ENCODE measurements around the gene SLC2A4.

SLC2A4 gene

GRCh38 chr17:7266784-7267183 is 14.7 kb upstream of the SLC2A4 start:
- DNase-seq (ENCODE audit: low read depth in 2 of 2): no peak

GRCh38 chr17:7279448-7279847 is 2.1 kb upstream of the SLC2A4 start:
- no peak for DNase-seq (ENCODE audit: low read depth in 2 of 2)

GRCh38 chr17:7280519-7281073 is 922 bp upstream of the SLC2A4 start:
- peak; percentile 65 to 68 for DNase-seq (ENCODE audit: low read depth in 2 of 2)

GRCh38 chr17:7281953-7282751 is 634 bp downstream of the SLC2A4 start:
- DNase-seq (ENCODE audit: low read depth in 2 of 2): no peak

GRCh38 chr17:7282752-7283321 is 1.3 kb downstream of the SLC2A4 start:
- no peak for DNase-seq (ENCODE audit: low read depth in 2 of 2)

GRCh38 chr17:7283471-7284216 is 2.1 kb downstream of the SLC2A4 start:
- no peak for DNase-seq (ENCODE audit: low read depth in 2 of 2)

GRCh38 chr17:7284911-7285310 is 3.4 kb downstream of the SLC2A4 start:
- DNase-seq (ENCODE audit: low read depth in 2 of 2): no peak

GRCh38 chr17:7285679-7286078 is 4.2 kb downstream of the SLC2A4 start:
- no peak for DNase-seq (ENCODE audit: low read depth in 2 of 2)

GRCh38 chr17:7289256-7290032 is 7.9 kb downstream of the SLC2A4 start:
- no peak for DNase-seq (ENCODE audit: low read depth in 2 of 2)

GRCh38 chr17:7290166-7290565 is 8.6 kb downstream of the SLC2A4 start:
- no peak for DNase-seq (ENCODE audit: low read depth in 2 of 2)

- no peak for DNase-seq (ENCODE audit: low read depth in 2 of 2)
Measured at GRCh38 chr17:7290685-7291084, 9.2 kb downstream of the SLC2A4 start.

GRCh38 chr17:7292194-7292593 is 10.7 kb downstream of the SLC2A4 start:
- no peak for DNase-seq (ENCODE audit: low read depth in 2 of 2)

- DNase-seq (ENCODE audit: low read depth in 2 of 2): no peak
Measured at GRCh38 chr17:7292729-7293128, 11.2 kb downstream of the SLC2A4 start.

GRCh38 chr17:7293159-7293558 is 11.6 kb downstream of the SLC2A4 start:
- DNase-seq (ENCODE audit: low read depth in 2 of 2): no peak

- DNase-seq (ENCODE audit: low read depth in 2 of 2): no peak
Measured at GRCh38 chr17:7293816-7294613, 12.5 kb downstream of the SLC2A4 start.

- peak; percentile 57 to 58 for DNase-seq (ENCODE audit: low read depth in 2 of 2)
Measured at GRCh38 chr17:7294614-7295153, 13.2 kb downstream of the SLC2A4 start, which contains the start of gene YBX2. Gene YBX2, minus strand, starts transcription at chr17:7294639. Its CDS starts 139 bp downstream, at chr17:7294500.

GRCh38 chr17:7295230-7296180 is 14.0 kb downstream of the SLC2A4 start:
- DNase-seq (ENCODE audit: low read depth in 2 of 2): no peak

- DNase-seq (ENCODE audit: low read depth in 2 of 2): peak in 1 of 2 donors; percentile 40
Measured at GRCh38 chr17:7296189-7296861, 14.8 kb downstream of the SLC2A4 start.

GRCh38 chr17:7304179-7304578 is 22.7 kb downstream of the SLC2A4 start:
- DNase-seq (ENCODE audit: low read depth in 2 of 2): no peak

Data from stimulated activated CD8-positive, alpha-beta memory T cell treated with anti-CD3 and anti-CD28 coated beads, Interleukin-15, amount 100 ng/mL, for 4 hours (primary cell).